Measurements from ENCODE around the gene MGAT3. TPM values are rescaled to one million over a fixed set of nuclear protein-coding genes. Genes with fewer than 3 reads are reported as not detected.

Gene MGAT3
- total RNA-seq, 4 donors from 2014 or later, result 0.45 to 1.6 (median 0.90) TPM

DNA sequence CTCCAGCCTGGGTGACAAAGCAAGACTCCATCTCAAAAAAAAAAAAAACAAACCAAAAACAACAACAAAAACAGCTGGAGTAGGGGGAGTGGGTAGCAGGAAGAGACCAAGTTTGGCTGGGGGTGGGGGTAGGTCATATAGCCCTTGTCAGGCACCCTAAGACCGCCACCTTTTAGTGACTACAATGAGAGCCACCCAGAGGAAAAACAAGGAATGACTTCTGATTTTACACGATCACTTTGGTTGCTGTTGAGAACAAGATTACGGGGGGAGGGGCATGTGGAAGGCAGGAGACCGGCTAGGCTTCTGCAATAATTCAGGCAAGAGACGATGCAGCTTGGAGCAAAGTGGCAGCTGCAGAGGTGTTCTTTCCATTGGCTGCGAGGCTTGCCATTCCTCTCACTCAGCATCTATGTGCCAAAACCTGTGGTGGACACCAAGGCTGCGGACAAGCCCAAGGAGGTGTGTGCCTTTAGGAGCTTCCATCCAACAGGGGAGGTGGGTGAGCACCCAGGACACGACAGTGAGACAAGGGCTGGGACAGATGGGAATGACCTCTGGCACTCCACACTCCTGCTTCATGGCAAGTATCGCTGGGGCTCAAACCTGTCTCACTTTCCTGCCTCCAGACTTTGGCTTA, 74.0 kb downstream of the MGAT3 start:
- Histone ChIP-seq H3K36me3 (peaks cover 0 to 9% of the 10 kb centered on the region in 2 donors), H3K4me1 (peaks cover 39 to 53% of the 10 kb centered on the region in 2 donors), H3K27me3 (no peaks in the 10 kb centered on the region), H3K9me3 (no peaks in the 10 kb centered on the region), H3K4me3 (replicated peaks in 1 of 3) (no peak overlapping the region), H3K27ac (peak overlapping the region in 1 of 3 donors; percentile 78)
- no peak for DNase-seq
- intact Hi-C loops (cut with DNase I), result loop anchor here (5.0 kb wide), 1 partner anchor 816 kb away; the partner anchor contains the start of gene ADSL
- WGBS, 2 donors, result 55 to 61% methylated on average over 8 to 9 of the region's 9 CpGs
- no peak for TF ChIP-seq POLR2A (IDR thresholded peaks at IDR 0.05)
- TF ChIP-seq, protein P1, sequence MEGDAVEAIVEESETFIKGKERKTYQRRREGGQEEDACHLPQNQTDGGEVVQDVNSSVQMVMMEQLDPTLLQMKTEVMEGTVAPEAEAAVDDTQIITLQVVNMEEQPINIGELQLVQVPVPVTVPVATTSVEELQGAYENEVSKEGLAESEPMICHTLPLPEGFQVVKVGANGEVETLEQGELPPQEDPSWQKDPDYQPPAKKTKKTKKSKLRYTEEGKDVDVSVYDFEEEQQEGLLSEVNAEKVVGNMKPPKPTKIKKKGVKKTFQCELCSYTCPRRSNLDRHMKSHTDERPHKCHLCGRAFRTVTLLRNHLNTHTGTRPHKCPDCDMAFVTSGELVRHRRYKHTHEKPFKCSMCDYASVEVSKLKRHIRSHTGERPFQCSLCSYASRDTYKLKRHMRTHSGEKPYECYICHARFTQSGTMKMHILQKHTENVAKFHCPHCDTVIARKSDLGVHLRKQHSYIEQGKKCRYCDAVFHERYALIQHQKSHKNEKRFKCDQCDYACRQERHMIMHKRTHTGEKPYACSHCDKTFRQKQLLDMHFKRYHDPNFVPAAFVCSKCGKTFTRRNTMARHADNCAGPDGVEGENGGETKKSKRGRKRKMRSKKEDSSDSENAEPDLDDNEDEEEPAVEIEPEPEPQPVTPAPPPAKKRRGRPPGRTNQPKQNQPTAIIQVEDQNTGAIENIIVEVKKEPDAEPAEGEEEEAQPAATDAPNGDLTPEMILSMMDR (IDR thresholded peaks at IDR 0.05), result peak in 2 of 6 experiments; percentile 13 to 33

DNA sequence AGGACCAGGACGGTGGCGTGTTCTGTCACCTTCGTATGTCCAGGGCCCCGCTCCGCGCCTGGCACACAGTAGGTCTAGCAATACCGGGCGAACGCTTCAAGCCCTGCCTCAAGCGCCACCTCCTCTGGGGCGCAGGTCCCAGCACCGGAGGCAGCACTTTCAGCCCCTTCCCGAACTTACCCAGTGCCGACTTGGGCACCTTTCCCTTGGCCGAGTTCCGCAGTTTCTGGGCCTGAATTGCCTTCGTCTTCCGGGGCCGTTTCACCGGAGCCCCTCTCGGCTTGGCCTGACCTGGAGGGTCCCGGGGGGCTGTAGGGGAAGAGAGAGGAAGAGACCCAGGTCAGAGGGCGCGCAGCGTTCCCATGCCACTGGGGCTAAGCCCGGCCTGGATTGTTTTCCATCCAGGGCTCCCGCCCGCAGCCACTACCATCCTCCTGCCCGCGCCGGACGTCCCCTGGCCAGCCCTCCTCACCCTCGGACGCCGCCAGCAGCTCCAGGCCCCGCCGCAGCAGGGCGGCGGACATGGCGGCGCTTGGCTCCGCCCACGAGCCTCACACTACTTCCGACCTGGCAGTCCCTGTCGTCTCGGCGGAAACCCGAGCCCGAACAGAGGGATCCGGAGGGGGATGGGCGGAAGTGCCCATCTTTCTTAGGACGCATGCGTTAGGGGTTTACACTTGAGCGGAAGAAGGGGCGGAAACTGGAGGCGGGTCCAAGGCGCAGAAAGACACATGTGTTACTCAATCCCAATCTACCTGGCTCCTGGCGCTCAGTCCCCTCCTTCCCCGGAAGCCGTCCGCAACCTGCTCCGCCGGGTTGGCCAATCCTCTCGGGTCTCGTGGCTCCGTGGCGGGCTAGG, 75.6 kb downstream of the MGAT3 start, which contains the start of gene RPS19BP1:
Gene RPS19BP1 (minus strand): TSS at position 534 of the 859 bp plus-strand sequence. CDS start 10 bp downstream, at position 524.
- TF ChIP-seq, protein P1 (IDR thresholded peaks at IDR 0.05), result peak in 1 of 6 experiments; percentile 2
- TF ChIP-seq POLR2A (IDR thresholded peaks at IDR 0.05), result peak; percentile 68 to 86
- Histone ChIP-seq H3K27ac (peak within 1 kb of the TSS; percentile 78 to 91 (median 82)), H3K4me1 (peaks cover 39 to 50% of the 10 kb centered on the region in 2 donors), H3K4me3 (replicated peaks in 1 of 3) (peak within 1 kb of the TSS; percentile 70 to 96 (median 88)), H3K36me3 (peaks cover 0 to 9% of the 10 kb centered on the region in 2 donors), H3K27me3 (no peaks in the 10 kb centered on the region), H3K9me3 (no peaks in the 10 kb centered on the region)
- intact Hi-C loops (cut with DNase I), result loop anchor here (5.0 kb wide), 1 partner anchor 815 kb away; the partner anchor contains the start of gene ADSL
- DNase-seq, result peak; percentile 100
- WGBS, 2 donors, result 0 to 2% methylated on average over 41 to 55 of the region's 67 CpGs

DNA sequence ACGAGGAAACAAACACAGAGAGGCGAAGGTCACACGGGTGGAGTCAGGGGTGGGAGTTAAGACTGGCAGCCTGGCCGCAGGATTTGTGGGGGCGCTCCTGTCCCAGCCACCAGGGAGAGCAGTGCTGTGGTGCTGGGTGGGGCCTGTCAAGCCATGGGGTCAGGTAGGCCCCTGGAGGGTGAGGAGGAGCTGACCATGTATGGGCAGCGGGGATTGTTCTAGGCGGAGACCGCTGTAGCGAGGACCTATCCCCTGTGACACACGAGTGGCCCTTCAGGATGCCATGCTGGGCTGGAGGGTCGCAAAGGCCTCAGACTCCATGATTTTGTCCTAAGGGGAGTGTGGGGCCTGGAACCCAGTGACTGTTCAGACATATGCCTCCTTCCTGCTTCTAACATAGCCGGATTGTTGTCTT, 77.3 kb downstream of the MGAT3 start:
- WGBS, 2 donors, result 81 to 83% methylated on average over 12 of the region's 12 CpGs
- intact Hi-C loops (cut with DNase I), result loop anchor here (5.0 kb wide), 1 partner anchor 813 kb away; the partner anchor contains the start of gene ADSL
- no peak for DNase-seq

DNA sequence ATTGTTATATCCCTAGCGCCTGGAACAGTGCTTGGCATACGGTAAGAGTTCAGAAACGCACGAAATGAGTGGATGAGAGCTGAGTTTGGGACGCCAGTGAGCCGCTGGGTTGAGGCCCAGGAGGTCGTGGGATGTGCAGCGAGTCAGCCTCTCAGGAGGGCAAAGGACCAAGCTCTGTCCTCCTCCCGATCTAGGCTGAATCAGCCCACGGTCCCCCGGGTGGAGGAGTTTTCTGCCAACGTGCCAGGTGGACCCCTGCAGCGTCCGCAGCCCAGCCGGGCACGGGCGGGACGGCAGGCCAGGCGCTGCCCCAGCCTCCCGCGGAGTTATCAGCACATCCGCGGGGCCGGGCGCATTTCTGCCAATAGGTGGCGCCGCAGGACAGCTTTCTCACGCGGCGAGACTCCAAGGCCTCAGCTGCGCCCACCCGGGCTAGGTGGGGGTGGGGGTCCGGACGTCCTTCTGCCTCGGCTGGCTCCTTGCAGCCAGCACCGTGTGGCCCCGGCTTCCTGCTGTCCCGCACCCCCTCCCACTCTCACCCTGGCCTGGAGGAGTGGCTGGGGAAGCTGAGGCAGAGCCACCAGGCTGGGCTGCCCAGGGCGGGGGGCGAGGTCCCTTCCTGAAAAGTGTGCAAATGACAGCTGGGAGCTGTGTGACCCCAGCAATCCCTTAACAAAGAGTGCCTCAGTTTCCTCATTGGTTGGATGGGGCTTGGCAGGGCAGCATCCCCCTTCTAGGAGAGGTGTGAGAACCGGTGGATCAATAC, 78.0 kb downstream of the MGAT3 start:
- Histone ChIP-seq H3K9me3 (no peaks in the 10 kb centered on the region), H3K27me3 (no peaks in the 10 kb centered on the region), H3K36me3 (peaks cover 0 to 5% of the 10 kb centered on the region in 2 donors), H3K4me3 (replicated peaks in 1 of 3) (no peak overlapping the region), H3K27ac (peak overlapping the region in 1 of 3 donors; percentile 40), H3K4me1 (peaks cover 22 to 27% of the 10 kb centered on the region in 2 donors)
- 11 to 15% methylated on average over 17 to 19 of the region's 41 CpGs for WGBS, 2 donors
- intact Hi-C loops (cut with DNase I), result loop anchor here (5.0 kb wide), 2 partner anchors 488 to 813 kb away; partner anchors contain the start of gene ADSL
- peak; percentile 87 to 88 for DNase-seq
- TF ChIP-seq, protein P1 (IDR thresholded peaks at IDR 0.05), result peak; percentile 85 to 98 (median 93)
- TF ChIP-seq POLR2A (IDR thresholded peaks at IDR 0.05), result no peak

More for the DNA sequence above, 77.3 kb downstream of the MGAT3 start:
- H3K4me3 ChIP-seq (replicated peaks in 1 of 3), result no peak overlapping the region
- peaks cover 0 to 9% of the 10 kb centered on the region in 2 donors for H3K36me3 ChIP-seq
- peaks cover 22 to 34% of the 10 kb centered on the region in 2 donors for H3K4me1 ChIP-seq
- no peaks in the 10 kb centered on the region for H3K9me3 ChIP-seq
- H3K27me3 ChIP-seq, result no peaks in the 10 kb centered on the region
- no peak for TF ChIP-seq POLR2A (IDR thresholded peaks at IDR 0.05)
- TF ChIP-seq, protein P1 (IDR thresholded peaks at IDR 0.05), result no peak
- peak overlapping the region in 1 of 3 donors; percentile 40 for H3K27ac ChIP-seq

Measured in thyroid gland (tissue), 4 donors.